PFSK-1 (cell line): ENCODE measurements around the gene LRFN4.

Source experiments
- POLR2AphosphoS5 ChIP-seq: IDR thresholded peaks from 2 replicates; pipeline ENCODE4 v1.6.1; 2012; ENCODE audit warnings: low read depth, mild to moderate bottlenecking, control low read depth, low read length, moderate library complexity
- SIN3A ChIP-seq: IDR thresholded peaks from 2 replicates; pipeline ENCODE4 v1.6.1; 2012; ENCODE audit warnings: mild to moderate bottlenecking, low read length, moderate library complexity, borderline replicate concordance; ENCODE audit not compliant: insufficient read depth
- TAF1 ChIP-seq: IDR thresholded peaks from 2 replicates; pipeline ENCODE4 v1.6.1; 2012; ENCODE audit warnings: low read length, control low read depth, borderline replicate concordance; ENCODE audit not compliant: insufficient read depth
- TF ChIP-seq, protein P1 (sequence below), 2 experiments: IDR thresholded peaks; 2 replicates each; pipeline versions ENCODE4 v1.6.1 to v1.8.0; 2011 to 2012; ENCODE audit warnings: low read depth in 2 of 2, low read length in 2 of 2, control low read depth in 1 of 2, inconsistent platforms in 1 of 2, mild to moderate bottlenecking in 1 of 2, moderate library complexity in 1 of 2; ENCODE audit not compliant: insufficient read depth in 1 of 2

- TF ChIP-seq, protein P1, sequence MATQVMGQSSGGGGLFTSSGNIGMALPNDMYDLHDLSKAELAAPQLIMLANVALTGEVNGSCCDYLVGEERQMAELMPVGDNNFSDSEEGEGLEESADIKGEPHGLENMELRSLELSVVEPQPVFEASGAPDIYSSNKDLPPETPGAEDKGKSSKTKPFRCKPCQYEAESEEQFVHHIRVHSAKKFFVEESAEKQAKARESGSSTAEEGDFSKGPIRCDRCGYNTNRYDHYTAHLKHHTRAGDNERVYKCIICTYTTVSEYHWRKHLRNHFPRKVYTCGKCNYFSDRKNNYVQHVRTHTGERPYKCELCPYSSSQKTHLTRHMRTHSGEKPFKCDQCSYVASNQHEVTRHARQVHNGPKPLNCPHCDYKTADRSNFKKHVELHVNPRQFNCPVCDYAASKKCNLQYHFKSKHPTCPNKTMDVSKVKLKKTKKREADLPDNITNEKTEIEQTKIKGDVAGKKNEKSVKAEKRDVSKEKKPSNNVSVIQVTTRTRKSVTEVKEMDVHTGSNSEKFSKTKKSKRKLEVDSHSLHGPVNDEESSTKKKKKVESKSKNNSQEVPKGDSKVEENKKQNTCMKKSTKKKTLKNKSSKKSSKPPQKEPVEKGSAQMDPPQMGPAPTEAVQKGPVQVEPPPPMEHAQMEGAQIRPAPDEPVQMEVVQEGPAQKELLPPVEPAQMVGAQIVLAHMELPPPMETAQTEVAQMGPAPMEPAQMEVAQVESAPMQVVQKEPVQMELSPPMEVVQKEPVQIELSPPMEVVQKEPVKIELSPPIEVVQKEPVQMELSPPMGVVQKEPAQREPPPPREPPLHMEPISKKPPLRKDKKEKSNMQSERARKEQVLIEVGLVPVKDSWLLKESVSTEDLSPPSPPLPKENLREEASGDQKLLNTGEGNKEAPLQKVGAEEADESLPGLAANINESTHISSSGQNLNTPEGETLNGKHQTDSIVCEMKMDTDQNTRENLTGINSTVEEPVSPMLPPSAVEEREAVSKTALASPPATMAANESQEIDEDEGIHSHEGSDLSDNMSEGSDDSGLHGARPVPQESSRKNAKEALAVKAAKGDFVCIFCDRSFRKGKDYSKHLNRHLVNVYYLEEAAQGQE (IDR thresholded peaks at IDR 0.05; ENCODE audit: insufficient read depth in 1 of 2, low read depth in 2 of 2, low read length in 2 of 2) = no peak
- TF ChIP-seq SIN3A (no peak), POLR2AphosphoS5 (no peak), TAF1 (no peak)
Measured at GRCh38 chr11:66814678-66815077, 42.2 kb upstream of the LRFN4 start.
